Peyer's patch (tissue), 4 donors: ENCODE measurements around the gene CLEC2L.

ENCODE experiments used
- POLR2A ChIP-seq, 2 donors: fragments of 450-650 bp; IDR thresholded peaks; one replicate each; pipeline ENCODE4 v1.5.1; 2017; ENCODE audit warnings: antibody characterized with exemption in 2 of 2, mild to moderate bottlenecking in 2 of 2, moderate library complexity in 2 of 2
- TF ChIP-seq, protein P1 (sequence below), 6 experiments: fragments of 450-650 bp in 4 of 6; fragments of 200-600 bp in 2 of 6; sonication (generic) in 1 of 6; IDR thresholded peaks; one replicate each; pipeline ENCODE4 v1.5.1; 2017 to 2019; ENCODE audit warnings: antibody characterized with exemption in 6 of 6, mild to moderate bottlenecking in 3 of 6, moderate library complexity in 1 of 6

GRCh38 chr7:139479620-139480019, 43.9 kb upstream of the CLEC2L start:
- TF ChIP-seq, protein P1, sequence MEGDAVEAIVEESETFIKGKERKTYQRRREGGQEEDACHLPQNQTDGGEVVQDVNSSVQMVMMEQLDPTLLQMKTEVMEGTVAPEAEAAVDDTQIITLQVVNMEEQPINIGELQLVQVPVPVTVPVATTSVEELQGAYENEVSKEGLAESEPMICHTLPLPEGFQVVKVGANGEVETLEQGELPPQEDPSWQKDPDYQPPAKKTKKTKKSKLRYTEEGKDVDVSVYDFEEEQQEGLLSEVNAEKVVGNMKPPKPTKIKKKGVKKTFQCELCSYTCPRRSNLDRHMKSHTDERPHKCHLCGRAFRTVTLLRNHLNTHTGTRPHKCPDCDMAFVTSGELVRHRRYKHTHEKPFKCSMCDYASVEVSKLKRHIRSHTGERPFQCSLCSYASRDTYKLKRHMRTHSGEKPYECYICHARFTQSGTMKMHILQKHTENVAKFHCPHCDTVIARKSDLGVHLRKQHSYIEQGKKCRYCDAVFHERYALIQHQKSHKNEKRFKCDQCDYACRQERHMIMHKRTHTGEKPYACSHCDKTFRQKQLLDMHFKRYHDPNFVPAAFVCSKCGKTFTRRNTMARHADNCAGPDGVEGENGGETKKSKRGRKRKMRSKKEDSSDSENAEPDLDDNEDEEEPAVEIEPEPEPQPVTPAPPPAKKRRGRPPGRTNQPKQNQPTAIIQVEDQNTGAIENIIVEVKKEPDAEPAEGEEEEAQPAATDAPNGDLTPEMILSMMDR (IDR thresholded peaks at IDR 0.05): no peak
- TF ChIP-seq POLR2A (IDR thresholded peaks at IDR 0.05): no peak
